22Rv1 (cell line): ENCODE data around the gene DGCR2.

Source experiments
- CTCF ChIP-seq: fragments of 450-650 bp; IDR thresholded peaks from 2 replicates; pipeline ENCODE4 v1.5.1; 2017; ENCODE audit warnings: mild to moderate bottlenecking
- ZFX ChIP-seq: fragments of 450-650 bp; IDR thresholded peaks from 2 replicates; pipeline ENCODE4 v1.6.1; 2017; ENCODE audit warnings: antibody characterized with exemption, borderline replicate concordance

GRCh38 chr22:19065929-19066328, 56.3 kb downstream of the DGCR2 start:
- TF ChIP-seq ZFX (no peak), CTCF (no peak)
